HT1080 (cell line): Measurements from ENCODE around the gene RPTOR. TPM values are rescaled to one million over a fixed set of nuclear protein-coding genes. Genes with fewer than 3 reads are reported as not detected.
A peak's percentile ranks its signal among the peaks of the same experiment; 100 is the strongest.
"Not testable (repeated sequence)": the region's sequence is repeated elsewhere in the genome, so short reads cannot be mapped to it uniquely, and the experiment has no call there.

Experiments
- DNase-seq: peaks from one replicate; pipeline ENCODE4 v3.0.0-alpha.2; 2015; ENCODE audit warnings: low read depth
- total RNA-seq: library from RNA; depleted of rRNA; stranded (reverse); fragments of >200 nt; shearing (Covaris generic); gene quantifications from 2 replicates; pipeline ENCODE4 v1.2.3, GENCODE V29; 2014

The RPTOR gene
- total RNA-seq, 1 experiment from 2014 or later, result 18.5 TPM

- DNase-seq, result no peak
These were observed 214.1 kb downstream of the RPTOR start for GRCh38 chr17:80758481-80759376.

- DNase-seq, result no peak
These were observed 214.7 kb downstream of the RPTOR start for GRCh38 chr17:80759377-80759673.

GRCh38 chr17:80760511-80760911, 215.9 kb downstream of the RPTOR start:
- DNase-seq, result no peak

- peak; percentile 95 for DNase-seq
These were observed 216.7 kb downstream of the RPTOR start for GRCh38 chr17:80761110-80761871.

GRCh38 chr17:80762076-80762475, 217.4 kb downstream of the RPTOR start:
- DNase-seq, result peak; percentile 20

DNA sequence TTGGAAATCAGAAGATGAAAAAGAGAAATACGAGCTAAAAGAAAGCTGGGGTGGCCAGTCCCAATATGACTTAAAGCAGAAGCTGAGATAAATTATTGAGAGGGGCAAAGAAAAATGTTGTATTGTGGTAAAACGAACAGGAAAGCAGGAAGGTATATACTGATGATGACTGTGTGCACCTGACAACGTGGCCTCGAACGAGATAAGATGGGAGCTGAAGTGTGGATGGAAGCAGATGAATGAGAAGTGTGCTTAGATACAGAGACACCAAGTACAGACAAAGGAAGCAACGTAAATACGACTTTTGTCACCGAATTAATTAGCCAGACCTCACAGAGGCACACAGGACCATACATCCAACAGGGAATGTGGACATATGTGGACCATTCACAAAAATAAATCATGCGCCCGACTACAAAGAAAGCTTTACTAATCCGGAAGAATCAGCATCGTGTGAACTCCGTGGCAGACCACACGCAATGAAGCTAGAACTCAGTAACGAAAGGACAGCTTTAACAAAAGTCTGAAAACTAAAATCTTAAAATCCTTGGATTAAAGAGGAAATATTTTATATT, 218.7 kb downstream of the RPTOR start:
- no peak for DNase-seq

DNA sequence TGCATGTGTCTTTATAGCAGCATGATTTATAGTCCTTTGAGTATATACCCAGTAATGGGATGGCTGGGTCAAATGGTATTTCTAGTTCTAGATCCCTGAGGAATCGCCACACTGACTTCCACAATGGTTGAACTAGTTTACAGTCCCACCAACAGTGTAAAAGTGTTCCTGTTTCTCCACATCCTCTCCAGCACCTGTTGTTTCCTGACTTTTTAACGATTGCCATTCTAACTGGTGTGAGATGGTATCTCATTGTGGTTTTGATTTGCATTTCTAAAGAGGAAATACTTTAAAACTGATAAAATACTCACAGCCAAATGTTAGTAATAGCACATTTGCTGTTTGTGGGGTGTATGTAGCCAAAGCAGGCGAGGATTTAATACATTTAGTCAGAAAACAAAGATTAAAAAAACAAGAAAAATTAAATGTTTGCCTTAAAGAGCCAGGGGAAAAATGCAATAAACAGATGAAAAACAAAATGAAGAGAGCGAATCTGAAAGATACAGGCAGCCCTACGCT, 220.0 kb downstream of the RPTOR start:
- not testable (repeated sequence) for DNase-seq

- no peak for DNase-seq
These were observed 220.8 kb downstream of the RPTOR start for GRCh38 chr17:80765241-80765961.

- no peak for DNase-seq
These were observed 221.7 kb downstream of the RPTOR start for GRCh38 chr17:80766290-80766855.

DNA sequence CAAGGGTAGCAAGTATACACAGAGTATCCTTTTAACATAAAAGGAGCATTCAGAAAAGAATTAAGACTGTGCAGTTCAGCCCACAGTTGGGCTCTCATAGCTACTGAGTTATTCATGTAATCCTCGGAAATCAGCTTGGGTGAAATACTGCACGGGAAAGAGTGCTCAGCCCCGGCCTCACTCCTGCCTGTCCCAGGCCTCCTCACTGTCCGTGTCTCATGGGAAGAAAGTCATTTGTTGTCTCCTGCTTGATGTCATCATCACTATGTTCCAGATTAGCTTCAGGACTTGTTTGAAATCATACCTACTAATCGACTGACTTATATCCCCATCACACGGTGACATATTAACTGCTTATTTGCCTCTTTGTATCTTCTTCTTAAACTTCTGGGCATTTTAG, 223.8 kb downstream of the RPTOR start:
- no peak for DNase-seq

GRCh38 chr17:80768936-80769335, 224.3 kb downstream of the RPTOR start:
- DNase-seq, result no peak

- no peak for DNase-seq
These were observed 224.9 kb downstream of the RPTOR start for GRCh38 chr17:80769516-80769915.

DNA sequence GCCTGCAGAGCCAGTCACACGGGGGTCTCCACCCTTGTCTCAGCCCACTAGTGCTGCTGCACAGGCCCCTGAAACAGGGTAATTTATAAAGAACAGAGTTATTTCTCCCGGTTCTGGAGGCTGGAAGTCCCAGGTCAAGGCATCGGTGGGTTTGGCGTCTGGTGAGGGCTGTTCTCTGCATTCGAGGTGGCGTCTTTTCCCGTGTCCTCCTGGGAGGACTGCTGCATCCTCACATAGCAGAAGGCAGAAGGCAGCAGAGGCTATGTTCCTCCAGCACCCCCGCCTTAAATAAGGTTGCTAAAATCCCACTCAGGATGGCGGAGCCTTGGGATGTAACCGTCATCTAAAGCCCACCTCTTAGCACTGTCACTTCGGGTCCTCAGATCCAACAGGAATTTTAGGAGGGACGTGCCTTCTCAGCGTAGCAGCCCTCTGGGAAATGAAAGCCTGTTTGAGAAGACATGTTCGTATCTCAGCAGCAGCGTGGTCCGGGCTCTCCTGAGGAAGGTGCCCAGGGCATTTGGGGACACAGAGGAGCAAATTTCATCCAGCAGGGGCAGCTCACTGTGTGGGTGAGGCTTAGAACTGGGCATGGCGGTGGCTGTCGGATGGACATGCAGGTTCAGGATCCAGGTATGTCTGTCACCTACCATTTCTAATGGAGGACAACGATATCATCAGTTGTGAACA, 225.4 kb downstream of the RPTOR start:
- DNase-seq, result no peak

- no peak for DNase-seq
These were observed 226.4 kb downstream of the RPTOR start for GRCh38 chr17:80770881-80771611.

DNA sequence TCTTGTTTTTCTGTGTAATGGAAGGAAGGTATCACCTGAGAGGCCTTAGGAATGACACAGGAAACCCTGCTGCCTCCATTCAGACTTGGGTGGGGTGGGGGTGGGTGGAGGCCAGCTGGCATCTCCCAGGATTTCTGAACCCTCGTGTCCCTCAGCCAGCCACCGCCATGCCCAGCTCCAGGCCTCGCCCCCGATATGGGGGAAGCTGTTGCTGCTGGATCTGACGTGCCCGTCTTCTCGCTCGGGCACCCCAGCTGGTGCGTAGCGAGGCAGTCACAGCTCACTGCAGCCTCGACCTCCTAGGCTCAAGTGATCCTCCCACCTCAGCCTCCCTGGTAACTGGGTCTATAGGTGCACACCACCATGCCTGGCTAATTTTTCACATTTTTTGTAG, 227.0 kb downstream of the RPTOR start:
- DNase-seq, result no peak

DNA sequence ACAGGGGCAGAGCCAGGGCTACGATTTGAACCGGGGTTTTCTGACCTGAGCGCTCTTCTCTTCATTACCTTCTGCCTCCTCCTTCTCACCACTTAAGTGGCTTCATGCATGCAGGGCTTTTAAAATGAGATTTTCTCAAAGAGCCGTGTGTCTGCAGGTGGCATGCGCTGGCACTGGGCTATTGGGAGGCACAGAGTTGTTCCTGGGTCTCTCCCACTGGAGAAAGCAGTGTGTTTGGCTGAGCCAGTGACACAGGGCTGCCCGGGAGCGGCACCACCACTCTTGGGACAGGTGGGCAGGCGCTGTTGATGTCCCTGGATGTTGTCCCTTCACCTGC, 228.2 kb downstream of the RPTOR start:
- DNase-seq, result no peak

- DNase-seq, result no peak
These were observed 228.8 kb downstream of the RPTOR start for GRCh38 chr17:80773243-80773991.

DNA sequence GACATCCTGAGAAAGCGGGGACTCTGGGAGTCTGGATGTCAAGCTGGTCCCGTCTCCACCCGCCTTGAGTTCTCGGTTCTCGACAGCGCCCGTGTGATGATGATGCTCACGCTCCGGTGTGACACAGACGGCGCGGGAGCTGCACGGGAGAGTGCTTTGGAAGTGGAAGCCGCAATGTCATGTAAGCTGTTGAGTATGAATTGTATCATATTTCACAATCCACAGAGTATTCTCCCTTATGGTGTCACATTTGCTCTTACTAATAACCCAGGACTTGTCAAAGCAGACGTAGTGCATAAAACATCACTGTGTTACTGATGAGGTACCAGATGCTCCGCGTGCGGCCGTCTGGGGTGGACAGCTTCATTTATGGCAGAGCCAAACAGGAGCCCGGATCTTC, 229.5 kb downstream of the RPTOR start:
- DNase-seq, result no peak

- DNase-seq, result no peak
These were observed 230.1 kb downstream of the RPTOR start for GRCh38 chr17:80774643-80775281.
